HG03066 (cell line): ENCODE results near the gene ZNF689.
A peak's percentile ranks its signal among the peaks of the same experiment; 100 is the strongest.
"Not testable (repeated sequence)": the region's sequence is repeated elsewhere in the genome, so short reads cannot be mapped to it uniquely, and the experiment has no call there.

Source experiments
- ATAC-seq: cut with Tn5 transposase; IDR thresholded peaks from one replicate; pipeline ENCODE4 v1.9.1; 2021; ENCODE audit warnings: low read depth; ENCODE audit not compliant: unreplicated experiment

ZNF689 gene

DNA sequence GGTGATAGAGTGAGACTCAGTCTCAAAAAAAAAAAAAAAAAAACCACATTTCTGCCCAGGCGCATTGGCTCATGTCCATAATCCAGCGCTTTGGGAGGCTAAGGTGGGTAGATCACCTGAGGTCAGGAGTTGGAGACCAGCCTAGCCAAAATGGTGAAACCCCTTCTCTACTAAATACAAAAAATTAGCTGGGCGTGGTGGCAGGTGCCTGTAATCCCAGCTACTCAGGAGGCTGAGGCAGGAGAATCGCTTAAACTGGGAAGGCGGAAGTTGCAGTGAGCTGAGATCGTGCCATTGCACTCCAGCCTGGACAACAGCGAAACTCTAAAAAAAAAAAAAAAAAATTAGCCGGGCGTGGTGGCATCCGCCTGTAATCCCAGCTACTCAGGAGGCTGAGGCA, 26.9 kb upstream of the ZNF689 start:
- not testable (repeated sequence) for ATAC-seq

DNA sequence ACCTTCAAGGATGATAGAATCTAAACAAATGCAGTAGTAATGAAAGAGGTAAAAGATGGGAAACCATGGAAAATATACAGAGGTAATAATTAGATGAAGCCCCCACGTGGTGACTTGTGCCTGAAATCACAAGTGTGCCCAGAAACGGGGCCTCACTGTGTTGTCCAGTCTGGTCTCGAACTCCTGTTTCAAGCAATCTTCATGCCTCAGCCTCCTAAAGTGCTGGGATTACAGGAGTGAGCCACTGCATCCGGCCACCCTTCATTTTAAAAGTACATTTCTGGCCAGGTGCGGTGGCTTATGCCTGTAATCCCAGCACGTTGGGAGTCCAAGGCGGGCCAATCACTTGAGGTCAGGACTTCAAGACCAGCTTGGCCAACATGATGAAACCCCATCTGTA, 26.4 kb upstream of the ZNF689 start:
- no peak for ATAC-seq

DNA sequence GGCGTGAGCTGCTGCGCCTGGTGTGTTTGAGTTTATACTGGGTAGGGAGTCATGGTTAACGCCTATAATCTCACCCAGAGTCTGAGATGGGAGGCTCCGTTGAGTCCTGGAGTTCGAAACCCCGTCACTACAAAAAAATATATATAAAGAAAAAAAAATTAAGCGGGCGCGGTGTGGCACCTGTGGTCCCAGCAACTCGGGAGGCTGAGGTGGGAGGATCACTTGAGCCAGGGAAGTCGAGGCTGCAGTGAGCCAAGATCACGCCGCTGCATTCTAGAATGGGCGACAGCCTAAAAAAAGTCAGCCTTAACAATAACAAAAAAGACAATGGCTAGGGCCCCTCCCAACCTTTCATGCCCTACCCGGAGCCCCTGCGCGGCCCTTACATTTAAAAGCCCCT, 23.3 kb upstream of the ZNF689 start:
- ATAC-seq, result no peak

DNA sequence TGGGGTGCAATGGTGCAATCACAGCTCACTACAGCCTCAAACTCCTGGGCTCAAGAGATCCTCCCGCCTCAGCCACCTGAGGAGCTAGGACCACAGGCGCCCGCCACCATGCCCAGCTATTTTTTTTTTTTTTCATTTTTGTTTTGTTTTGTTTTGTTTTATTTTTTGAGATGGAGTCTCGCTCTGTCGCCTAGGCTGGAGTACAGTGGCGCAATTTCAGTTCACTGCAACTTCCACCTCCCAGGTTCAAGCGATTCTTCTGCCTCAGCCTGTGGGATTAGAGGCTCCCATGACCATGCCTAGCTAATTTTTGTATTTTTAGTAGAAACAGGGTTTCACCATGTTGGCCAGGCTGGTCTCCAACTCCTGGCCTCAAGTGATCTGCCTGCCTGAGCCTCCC, 22.3 kb upstream of the ZNF689 start:
- ATAC-seq, result not testable (repeated sequence)

DNA sequence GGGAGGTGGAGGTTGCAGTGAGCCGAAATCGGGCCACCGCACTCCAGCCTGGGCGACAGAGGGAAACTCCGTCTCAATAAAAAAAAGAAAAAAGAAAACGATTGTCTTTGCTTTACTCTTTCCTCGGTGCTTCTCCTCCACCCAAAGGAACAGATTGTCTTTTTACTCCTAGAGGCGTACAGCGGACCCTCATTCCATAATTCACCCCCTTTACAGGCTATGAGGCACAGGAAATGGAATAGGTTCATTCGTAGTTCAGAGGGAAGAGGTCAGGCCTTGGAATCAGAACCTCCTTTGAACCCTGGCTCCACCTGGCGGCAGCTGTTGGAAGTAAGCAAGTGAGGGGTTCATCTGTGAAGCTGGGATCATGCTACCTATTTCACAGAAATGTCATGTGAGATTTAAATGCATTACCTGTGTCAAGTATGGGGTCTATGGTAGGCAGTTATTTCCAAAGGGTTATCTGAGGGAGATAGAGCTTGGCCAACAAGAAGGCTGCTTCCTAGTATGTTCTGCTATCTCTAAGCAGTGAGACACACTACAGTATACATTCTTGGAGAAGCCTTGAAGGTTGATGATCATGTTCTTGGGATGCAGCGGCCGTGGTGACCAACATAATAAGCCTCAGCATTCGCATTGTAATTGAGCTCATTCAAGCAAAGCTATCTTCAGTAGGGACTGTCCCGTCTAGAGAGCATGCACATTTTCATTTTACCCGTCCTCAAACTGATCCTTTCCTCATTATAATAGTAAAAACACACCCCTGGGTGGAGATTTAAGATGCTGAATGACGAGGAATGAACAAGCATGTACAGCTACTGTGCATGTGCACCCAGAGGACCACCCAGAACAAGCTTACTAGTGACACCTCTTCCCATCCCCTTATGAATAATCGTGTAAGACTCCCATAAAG, 18.7 kb upstream of the ZNF689 start:
- no peak for ATAC-seq

DNA sequence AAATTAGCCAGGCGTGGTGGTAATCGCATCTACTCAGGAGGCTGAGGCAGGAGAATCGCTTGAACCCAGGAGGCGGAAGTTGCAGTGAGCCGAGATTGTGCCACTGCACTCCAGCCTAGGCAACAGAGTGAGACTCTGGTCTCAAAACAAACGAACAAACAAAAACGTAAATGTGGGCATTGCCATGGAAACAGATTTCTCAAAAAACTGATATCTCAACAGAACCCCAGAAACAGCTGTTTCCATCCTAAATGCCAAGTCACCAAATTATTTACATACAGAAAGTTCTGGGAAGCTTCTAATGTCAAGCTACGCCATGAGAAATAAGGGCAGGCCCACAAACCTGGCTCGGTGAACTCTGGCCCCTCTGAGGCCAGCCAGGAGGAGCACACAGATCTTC, 16.0 kb upstream of the ZNF689 start:
- no peak for ATAC-seq

DNA sequence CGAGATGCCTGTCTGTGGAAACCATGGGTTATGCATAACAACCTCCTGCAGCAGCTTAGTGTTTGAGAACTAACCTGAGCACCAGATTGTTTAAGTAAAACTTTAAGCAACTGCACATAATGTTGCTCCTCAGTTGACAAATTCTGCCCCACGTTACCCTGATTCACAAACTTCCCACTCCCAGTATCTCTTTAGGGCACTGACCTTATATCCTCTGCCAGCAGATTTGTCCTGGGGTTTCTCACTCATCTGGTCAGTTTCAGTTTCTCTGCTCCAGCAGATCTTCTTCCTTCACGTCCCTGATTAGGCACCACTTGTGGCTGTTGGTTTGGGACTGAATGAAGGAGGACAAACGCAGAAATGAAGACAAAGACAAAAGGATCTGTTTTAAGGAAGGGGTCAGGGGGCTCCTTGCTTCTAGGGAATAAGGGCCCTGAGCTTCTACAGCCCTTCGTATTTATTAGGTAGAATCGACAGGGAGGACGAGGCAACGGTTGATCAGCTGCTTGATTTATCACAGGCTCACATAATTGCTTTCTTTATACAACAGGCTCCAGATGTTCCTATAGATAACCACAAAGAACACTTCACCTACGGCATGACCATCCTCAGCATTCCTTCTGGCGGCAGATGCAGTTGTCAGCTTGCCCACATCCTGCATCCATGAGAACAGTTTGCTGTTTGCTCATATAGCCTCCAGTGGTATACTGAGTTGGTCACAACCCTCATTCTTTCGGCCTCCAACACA, 13.5 kb upstream of the ZNF689 start:
- no peak for ATAC-seq

DNA sequence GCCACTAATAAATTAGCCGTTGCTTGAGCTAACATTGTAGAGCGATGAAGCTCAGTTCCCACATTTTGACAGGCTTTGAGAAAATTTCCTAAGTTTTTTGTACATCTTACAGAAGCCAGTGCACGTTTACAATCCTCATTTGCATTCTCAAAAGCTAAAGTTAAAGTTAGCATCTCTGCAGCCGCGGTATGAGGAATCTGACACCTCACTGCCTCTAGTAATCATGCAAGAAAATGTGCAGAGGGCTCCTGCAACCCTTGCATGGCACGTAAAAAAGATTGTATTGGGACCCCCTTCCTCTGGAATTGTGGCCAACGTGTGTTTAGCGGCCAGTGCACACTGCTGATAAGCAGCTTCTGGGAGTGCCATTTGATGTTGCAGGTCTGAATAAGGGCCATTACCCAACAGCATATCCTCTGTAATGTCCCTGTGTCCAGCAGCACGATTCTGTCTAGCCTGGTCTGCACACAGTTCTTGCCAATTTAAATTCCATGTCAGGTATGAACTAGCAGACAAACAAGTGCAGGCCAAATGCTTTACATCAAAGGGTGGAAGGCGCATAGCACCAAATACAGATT, 12.4 kb upstream of the ZNF689 start:
- ATAC-seq, result no peak

DNA sequence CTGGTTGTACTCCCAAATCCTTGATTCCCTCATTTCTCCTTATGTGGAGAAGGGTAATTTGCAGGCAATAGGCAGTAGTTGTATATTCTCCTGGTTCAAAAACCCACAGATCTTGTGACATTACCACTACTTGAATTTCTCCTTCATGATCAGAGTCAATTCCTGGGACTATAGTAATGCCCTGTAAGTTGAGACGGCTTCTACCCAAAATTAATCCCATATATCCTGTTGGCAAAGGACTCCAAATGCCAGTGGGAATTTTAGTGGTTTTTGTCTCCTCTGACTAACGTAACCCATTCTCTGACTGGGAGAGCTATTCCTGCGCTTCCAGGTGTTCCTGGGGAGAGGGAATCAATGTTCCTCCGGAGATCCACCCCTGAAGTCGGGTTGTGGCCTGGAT, 11.6 kb upstream of the ZNF689 start:
- no peak for ATAC-seq

DNA sequence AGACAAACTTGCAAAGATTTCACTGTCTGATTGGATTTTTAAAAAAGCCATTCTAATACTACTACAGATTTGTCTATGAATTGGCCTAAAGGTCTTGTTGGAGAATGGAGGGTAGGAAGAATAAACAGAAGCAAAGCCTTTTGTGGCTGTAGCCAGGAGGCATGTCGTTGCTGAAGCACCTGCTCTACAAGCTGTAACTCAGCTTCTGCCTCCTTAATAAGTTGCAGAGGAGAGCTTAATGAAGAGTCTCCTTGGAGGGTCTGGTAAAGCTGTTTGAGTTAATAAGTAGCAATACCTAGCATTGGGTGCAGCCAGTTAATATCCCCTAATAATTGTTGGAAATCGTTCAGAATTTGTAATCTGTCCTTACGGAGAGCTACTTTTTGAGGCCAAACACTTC, 10.0 kb upstream of the ZNF689 start:
- no peak for ATAC-seq

DNA sequence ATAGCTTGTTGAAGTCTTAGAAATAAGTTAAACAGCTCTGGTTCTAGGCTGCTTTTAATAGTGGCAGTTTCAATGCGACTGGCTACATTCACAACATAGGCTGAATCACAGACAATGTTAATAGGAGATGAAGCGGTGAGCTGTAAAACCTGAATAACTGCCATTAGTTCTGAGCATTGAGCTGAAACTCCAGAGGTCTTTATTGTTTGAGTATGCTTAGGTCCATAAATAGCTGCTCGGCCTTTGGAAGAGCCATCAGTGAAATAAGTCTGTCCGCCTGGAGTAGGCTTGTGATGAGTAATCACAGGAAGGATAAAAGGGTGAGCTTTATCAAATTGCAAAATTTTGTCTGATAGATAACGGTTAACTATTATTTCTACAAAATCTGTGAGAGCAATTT, 9.4 kb upstream of the ZNF689 start:
- no peak for ATAC-seq

DNA sequence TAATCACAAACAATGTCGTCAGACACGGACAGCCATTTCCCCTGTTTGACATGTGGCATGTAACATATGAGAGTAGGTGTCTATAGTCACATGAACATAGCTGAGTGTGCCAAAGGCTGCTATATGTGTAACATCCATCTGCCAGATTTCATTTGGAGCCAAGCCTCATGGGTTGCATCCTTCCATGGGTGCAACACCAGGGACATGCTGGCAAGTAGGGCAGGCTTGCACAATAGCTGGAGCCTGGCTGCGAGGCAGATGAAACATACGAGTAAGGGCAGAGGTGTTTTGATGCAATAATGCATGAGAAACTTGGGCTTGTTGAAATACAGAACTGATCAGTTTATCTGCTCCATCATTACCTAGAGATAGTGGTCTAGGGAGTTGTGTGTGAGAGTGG, 9.0 kb upstream of the ZNF689 start:
- ATAC-seq, result no peak

DNA sequence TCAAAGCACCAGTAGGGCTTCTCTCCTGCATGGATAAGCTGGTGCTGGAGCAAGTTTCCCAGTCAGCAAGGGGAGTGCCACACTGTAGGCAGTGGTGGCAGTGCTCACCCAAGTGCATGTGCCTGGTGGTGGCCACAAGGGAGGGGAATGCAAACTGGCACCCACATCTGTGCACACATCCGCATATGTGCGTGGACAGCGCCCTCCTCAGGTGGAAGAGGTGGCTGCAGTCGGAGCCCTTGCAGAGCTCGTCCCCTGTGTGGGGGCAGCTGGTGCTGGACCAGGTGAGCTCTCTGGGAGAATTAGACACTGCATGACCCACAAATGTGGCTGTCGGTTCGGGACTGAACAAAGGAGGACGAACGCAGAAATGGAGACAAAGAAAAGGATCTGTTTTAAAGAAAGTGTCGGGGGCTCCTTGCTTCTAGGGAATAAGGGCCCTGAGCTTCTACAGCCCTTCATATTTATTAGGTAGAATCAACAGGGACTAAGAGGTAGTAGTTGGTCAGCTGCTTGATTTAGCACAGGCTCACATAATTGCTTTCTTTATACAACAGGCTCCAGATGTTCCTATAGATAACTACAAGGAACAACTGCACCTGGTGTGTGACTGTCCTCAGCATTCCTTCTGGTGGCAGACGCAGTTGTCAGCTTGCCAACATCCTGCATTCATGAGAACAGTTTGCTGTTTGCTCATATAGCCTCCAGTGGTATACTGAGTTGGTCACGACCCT, 5.3 kb upstream of the ZNF689 start:
- no peak for ATAC-seq

DNA sequence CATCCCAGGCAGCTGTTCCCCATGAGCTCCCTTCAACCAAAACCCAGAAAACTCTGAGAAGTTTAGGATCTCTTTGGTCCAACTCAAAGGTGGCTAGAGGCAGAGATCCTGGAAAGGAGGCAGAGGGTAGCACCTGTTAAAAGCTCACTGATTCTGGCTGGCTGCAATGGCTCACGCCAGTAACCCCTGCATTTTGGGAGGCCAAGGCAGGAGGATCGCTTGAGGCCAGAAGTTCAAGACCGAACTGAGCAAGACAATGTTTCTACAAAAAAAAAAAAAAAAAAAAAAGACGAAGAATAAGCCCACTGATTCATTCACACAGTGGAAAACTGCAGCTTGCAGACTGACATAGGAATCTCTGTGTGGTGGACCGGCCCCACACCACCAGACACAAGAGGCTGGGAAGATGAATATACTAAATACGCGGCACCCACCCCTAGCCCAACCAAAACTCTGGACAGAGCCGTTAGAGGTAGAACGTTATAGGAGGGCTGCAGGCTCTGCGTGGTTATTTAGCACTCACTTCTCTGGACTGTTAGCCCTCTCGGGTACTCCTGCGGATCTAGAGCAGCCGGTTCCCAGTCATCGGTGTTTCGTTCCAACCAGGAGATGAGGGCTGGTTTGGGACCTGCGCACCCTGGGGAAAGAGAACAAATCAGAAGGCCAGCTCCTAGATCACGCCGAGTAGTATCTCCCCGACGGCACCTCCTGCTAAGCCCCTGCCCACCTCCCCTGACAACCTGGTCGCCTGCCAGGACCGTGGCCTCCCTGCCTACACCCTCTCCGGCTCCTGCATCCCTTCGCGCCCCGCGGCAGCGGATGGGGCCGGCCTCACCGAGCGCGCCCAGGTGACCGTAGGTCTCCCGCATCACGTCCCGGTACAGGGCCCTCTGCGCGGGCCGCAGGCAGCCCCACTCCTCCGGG, 925 bp downstream of the ZNF689 start:
- peak; percentile 30 for ATAC-seq

DNA sequence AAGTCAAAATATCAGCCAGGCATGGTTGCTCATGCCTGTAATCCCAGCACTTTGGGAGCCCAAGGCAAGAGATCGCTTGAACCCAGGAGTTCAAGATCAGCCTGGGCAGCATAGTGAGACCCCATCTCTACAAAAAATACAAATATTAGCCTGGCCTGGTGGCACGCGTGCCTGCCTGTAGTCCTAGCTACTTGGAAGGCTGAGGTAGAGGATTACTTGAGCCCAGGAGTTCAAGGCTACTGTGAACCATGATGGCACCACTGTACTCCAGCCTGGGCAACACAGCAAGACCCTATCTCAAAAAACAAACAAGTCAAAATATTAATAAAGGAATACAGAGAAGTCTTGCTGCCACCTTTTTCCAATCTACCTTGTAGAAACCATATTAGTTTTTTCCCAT, 4.2 kb downstream of the ZNF689 start:
- no peak for ATAC-seq

DNA sequence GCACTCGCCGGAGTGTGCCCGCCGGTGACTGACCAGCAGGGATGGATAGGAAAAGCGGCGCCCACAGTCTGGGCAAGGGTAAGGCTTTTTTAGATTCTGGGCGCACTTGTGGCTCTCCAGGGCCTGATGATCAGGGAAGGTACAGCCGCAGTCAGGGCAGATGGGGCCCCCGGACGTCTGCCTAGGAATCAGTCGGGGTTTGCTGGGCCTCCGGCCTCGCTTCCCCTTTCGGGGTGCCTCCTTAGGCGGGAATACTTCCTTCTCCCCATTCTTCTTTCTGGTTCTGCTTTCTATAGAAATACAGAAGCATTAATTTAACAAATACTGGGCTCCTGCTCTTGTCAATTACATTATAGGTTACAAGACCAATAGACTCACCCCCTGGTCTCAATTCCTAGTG, 5.0 kb downstream of the ZNF689 start:
- ATAC-seq, result no peak

DNA sequence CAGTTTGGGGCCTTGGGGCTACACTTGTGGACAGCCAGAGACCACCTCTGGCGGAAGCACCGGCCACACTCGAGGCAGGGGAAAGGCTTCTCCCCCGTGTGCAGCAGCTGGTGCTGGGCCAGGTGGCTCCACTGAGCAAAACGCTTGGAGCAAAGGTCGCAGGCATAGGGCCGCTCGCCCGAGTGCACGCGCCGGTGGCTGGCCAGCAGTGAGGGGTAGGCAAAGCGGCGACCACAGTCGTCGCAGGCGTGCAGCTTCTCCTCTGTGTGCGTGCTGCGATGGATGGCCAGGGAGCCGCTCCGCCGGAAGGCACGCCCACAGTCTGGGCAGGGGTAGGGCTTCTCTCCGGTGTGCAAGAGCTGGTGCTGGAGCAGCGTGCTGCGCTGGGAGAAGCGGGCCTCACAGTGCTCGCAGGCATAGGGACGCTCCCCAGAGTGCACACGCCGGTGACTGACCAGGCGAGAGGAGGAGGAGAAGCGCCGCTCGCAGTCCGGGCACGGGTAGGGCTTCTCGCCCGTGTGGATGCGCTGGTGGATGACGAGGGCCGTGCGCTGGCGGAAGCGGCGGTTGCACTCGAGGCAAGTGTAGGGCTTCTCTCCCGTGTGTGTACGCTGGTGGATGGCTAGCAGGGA, 5.8 kb downstream of the ZNF689 start:
- ATAC-seq, result no peak

DNA sequence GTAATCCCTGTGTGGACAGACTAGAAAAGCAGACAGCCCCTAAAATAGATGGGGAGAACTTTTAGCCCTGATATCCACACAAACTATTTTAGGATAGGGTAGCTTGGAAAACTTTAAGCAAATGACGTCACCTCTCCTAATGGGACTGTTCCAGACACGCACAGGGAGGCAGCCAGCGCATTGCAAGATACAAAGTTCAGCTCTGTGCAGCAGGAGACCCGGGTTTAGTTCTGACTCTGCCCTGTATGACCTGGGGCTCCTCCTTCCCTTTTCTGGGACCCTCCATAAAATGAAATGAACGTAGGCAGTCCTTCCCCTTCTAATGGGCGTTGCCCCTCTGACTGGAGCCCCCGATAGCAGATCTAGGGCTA, 6.3 kb downstream of the ZNF689 start:
- ATAC-seq, result no peak

DNA sequence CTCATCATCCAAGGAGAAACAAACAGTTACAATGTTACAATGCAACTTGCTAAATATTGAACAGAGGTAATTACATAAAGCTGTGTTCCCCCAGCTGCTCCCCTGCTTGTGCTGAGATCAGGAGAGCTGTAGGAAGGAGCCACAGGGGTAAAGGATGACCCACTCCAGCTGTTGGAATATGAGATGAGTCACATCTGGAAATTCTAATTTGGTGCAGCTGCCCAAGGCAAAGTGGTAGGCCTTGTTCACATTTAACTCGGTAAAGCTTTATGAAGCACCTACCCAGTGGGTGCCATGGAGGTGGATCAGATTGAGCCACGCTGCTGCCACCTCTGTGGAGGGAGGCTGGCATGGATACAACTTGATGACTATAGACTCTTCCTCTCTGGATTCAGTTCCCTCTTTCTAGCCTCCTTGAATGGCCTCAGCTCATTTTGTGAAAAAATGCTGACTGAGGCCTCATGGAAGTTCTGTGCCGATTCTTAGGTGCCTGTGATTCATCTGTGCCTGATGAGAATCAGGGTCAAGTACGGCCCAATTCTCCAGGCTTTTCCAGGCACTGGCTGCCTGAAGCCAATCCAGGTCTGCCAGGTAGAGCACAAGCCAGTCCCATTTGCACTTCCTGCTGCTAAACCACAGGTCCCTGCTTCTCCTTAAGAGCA, 7.4 kb downstream of the ZNF689 start:
- no peak for ATAC-seq
